MM.1S (cell line): Measurements from ENCODE around the gene RAMAC.

Experiments used
- EZH2 ChIP-seq: fragments of 300-600 bp; sonication (generic); optimal IDR thresholded peaks from 2 replicates; pipeline ENCODE3; 2017; ENCODE audit warnings: low read depth, mild to moderate bottlenecking, antibody characterized with exemption, low read length, mixed read lengths
- EZH2phosphoT487 ChIP-seq: fragments of 300-600 bp; sonication (generic); IDR thresholded peaks from 2 replicates; pipeline ENCODE4 v1.6.1; 2018; ENCODE audit warnings: antibody characterized with exemption, low read length
- TF ChIP-seq, protein P1 (sequence below): fragments of 300-600 bp; sonication (generic); IDR thresholded peaks from 2 replicates; pipeline ENCODE4 v1.5.1; 2016; ENCODE audit warnings: antibody characterized with exemption, low read length, mixed read lengths

DNA sequence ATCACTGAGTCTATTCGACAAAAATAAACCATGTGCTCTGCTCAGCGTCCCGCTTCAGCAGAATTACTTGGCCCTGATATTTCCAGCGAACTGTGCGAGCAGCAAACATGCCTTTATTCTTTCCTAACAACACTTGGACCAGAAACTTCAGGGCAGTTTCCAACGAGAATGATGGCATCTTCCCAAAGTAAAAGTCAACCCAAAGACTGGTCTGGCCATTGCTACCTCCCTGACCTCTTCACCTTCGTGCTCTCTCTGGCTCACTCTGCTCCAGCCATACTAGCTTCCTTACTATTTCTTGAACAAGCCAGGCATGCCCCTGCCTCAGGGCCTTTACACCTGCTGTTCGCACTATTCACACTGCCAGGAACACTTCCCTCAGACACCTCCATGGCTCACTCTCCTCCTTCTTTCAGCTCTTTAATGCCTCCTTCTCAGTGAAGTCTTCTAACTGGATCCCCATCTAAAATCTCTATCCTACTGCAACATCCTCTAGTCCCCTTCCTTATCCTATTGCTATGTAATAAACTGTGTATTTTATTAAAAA, 39.8 kb upstream of the RAMAC start:
- TF ChIP-seq, protein P1, sequence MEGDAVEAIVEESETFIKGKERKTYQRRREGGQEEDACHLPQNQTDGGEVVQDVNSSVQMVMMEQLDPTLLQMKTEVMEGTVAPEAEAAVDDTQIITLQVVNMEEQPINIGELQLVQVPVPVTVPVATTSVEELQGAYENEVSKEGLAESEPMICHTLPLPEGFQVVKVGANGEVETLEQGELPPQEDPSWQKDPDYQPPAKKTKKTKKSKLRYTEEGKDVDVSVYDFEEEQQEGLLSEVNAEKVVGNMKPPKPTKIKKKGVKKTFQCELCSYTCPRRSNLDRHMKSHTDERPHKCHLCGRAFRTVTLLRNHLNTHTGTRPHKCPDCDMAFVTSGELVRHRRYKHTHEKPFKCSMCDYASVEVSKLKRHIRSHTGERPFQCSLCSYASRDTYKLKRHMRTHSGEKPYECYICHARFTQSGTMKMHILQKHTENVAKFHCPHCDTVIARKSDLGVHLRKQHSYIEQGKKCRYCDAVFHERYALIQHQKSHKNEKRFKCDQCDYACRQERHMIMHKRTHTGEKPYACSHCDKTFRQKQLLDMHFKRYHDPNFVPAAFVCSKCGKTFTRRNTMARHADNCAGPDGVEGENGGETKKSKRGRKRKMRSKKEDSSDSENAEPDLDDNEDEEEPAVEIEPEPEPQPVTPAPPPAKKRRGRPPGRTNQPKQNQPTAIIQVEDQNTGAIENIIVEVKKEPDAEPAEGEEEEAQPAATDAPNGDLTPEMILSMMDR, result no peak
- no peak for TF ChIP-seq EZH2
- TF ChIP-seq EZH2phosphoT487, result no peak
